Measurements from ENCODE around the gene VASH1.

The VASH1 gene

DNA sequence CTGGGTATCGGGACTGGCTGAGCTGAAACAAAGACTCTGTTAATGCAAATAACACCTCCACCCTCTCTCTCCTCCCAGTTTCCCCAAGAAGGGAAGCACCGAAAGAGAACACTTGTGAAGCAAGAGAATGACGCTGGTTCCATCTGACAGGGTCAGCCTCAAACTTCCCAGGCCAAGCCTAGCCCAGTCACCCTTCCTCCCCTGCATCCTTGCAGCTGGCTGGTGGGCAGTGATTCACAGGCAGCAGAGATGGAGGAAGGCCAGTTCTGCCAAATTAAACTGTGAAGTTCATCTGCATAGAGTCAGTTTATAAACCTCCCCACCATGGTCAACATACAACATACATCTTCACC, 67.7 kb downstream of the VASH1 start:
- Histone ChIP-seq H2AFZ (ENCODE audit: low read length) (no peak overlapping the region), H3K4me1 (ENCODE audit: low read length) (no peaks in the 10 kb centered on the region), H3K4me2 (ENCODE audit: low read depth, low read length) (no peak overlapping the region), H3K4me3 (ENCODE audit: low read length) (no peak overlapping the region), H3F3A (ENCODE audit: insufficient read depth, low read length) (no peaks in the 10 kb centered on the region), H3K9me2 (replicated peaks; ENCODE audit: insufficient read depth, low read length) (no peaks in the 10 kb centered on the region), H3K27ac (ENCODE audit: low read length) (no peak overlapping the region), H4K20me1 (ENCODE audit: insufficient read depth, low read length) (no peaks in the 10 kb centered on the region), H3K79me2 (ENCODE audit: low read length) (no peaks in the 10 kb centered on the region), H3K9ac (ENCODE audit: low read length) (no peak overlapping the region), H3K36me3 (replicated peaks; ENCODE audit: insufficient read depth, low read length) (no peaks in the 10 kb centered on the region), H3K27me3 (replicated peaks; ENCODE audit: insufficient read depth, low read length) (no peaks in the 10 kb centered on the region), H3K9me3 (replicated peaks; ENCODE audit: insufficient read depth, low read length) (no peaks in the 10 kb centered on the region)
- TF ChIP-seq EZH2phosphoT487 (IDR thresholded peaks at IDR 0.05; ENCODE audit: low read length) (no peak), EZH2 (optimal IDR thresholded peaks at IDR 0.05; ENCODE audit: low read depth, low read length) (no peak)
- TF ChIP-seq, protein P1, sequence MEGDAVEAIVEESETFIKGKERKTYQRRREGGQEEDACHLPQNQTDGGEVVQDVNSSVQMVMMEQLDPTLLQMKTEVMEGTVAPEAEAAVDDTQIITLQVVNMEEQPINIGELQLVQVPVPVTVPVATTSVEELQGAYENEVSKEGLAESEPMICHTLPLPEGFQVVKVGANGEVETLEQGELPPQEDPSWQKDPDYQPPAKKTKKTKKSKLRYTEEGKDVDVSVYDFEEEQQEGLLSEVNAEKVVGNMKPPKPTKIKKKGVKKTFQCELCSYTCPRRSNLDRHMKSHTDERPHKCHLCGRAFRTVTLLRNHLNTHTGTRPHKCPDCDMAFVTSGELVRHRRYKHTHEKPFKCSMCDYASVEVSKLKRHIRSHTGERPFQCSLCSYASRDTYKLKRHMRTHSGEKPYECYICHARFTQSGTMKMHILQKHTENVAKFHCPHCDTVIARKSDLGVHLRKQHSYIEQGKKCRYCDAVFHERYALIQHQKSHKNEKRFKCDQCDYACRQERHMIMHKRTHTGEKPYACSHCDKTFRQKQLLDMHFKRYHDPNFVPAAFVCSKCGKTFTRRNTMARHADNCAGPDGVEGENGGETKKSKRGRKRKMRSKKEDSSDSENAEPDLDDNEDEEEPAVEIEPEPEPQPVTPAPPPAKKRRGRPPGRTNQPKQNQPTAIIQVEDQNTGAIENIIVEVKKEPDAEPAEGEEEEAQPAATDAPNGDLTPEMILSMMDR (IDR thresholded peaks at IDR 0.05; ENCODE audit: low read length) = no peak
- DNase-seq = no peak

DNA sequence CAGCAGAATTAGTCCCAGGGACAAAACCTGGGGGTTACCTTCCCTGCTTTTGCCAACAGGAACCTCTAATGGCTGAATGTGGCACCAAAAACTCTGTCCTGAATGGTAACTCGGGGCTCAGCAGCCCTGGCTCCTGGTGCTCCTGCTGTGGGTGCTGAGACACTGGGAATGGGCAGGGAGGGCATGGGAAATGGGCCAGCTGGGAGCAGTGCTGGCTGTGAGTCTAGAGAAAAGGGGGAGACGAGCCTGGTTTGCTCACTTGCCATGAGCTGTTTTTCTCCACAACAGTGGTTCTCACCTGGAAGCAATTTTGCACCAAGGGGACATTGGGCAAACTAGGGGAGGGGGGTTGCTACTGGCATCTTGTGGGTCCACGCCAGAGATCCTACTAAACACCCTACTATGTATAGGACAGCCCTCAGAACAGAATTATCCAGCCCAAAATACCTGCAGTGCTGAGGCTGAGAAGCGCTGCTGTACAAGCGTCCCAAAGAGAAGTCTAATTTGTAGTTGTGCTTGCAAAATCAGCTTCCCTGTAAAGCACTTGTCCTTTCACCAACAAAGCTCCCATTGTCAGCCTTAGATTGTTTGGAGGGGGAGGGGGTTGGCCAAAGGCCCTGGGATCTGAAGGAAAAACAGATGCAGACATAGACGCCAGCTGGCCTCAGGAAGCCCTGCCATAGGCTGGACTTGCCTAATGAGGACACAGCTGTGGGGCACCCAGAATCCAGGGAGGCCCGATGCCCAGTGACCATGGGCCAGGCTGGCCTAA, 68.6 kb downstream of the VASH1 start:
- H3K4me3 ChIP-seq (ENCODE audit: low read length) = no peak overlapping the region
- H3K79me2 ChIP-seq (ENCODE audit: low read length) = no peaks in the 10 kb centered on the region
- H3K9ac ChIP-seq (ENCODE audit: low read length) = no peak overlapping the region
- H3K9me3 ChIP-seq (replicated peaks; ENCODE audit: insufficient read depth, low read length) = no peaks in the 10 kb centered on the region
- H3F3A ChIP-seq (ENCODE audit: insufficient read depth, low read length) = no peaks in the 10 kb centered on the region
- TF ChIP-seq, protein P1 (IDR thresholded peaks at IDR 0.05; ENCODE audit: low read length) = no peak
- no peak for TF ChIP-seq EZH2 (optimal IDR thresholded peaks at IDR 0.05; ENCODE audit: low read depth, low read length)
- TF ChIP-seq EZH2phosphoT487 (IDR thresholded peaks at IDR 0.05; ENCODE audit: low read length) = no peak
- H3K27ac ChIP-seq (ENCODE audit: low read length) = no peak overlapping the region
- H3K27me3 ChIP-seq (replicated peaks; ENCODE audit: insufficient read depth, low read length) = no peaks in the 10 kb centered on the region
- DNase-seq = no peak
- no peaks in the 10 kb centered on the region for H3K9me2 ChIP-seq (replicated peaks; ENCODE audit: insufficient read depth, low read length)
- H3K4me2 ChIP-seq (ENCODE audit: low read depth, low read length) = no peak overlapping the region
- no peak overlapping the region for H2AFZ ChIP-seq (ENCODE audit: low read length)
- no peaks in the 10 kb centered on the region for H3K4me1 ChIP-seq (ENCODE audit: low read length)
- H3K36me3 ChIP-seq (replicated peaks; ENCODE audit: insufficient read depth, low read length) = no peaks in the 10 kb centered on the region
- no peaks in the 10 kb centered on the region for H4K20me1 ChIP-seq (ENCODE audit: insufficient read depth, low read length)

DNA sequence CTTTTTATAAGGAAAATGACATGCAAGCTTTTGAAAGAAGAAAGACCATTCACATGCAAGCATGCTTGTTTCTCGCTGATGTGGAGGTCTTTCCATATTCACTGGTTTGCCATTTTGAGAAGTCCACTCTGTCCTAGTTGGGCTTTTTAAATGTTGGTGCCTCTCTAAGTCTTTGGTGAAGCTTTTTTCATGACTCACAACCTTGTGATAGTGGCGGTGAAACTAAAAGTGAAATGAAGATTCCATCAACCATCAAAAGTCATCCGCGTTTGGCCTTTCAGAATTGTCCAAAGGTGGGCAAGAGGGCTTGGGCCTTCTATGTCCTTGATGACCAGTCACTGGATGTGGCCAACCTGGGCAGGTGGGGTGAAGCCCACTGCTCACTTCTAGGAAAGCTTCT, 69.3 kb downstream of the VASH1 start:
- Histone ChIP-seq H3K9me3 (replicated peaks; ENCODE audit: insufficient read depth, low read length) (no peaks in the 10 kb centered on the region), H3F3A (ENCODE audit: insufficient read depth, low read length) (no peaks in the 10 kb centered on the region), H3K27me3 (replicated peaks; ENCODE audit: insufficient read depth, low read length) (no peaks in the 10 kb centered on the region), H3K27ac (ENCODE audit: low read length) (no peak overlapping the region), H3K9me2 (replicated peaks; ENCODE audit: insufficient read depth, low read length) (no peaks in the 10 kb centered on the region), H3K79me2 (ENCODE audit: low read length) (no peaks in the 10 kb centered on the region), H2AFZ (ENCODE audit: low read length) (no peak overlapping the region), H3K9ac (ENCODE audit: low read length) (no peak overlapping the region), H3K4me2 (ENCODE audit: low read depth, low read length) (no peak overlapping the region), H4K20me1 (ENCODE audit: insufficient read depth, low read length) (no peaks in the 10 kb centered on the region), H3K4me1 (ENCODE audit: low read length) (no peaks in the 10 kb centered on the region), H3K36me3 (replicated peaks; ENCODE audit: insufficient read depth, low read length) (no peaks in the 10 kb centered on the region), H3K4me3 (ENCODE audit: low read length) (no peak overlapping the region)
- TF ChIP-seq EZH2phosphoT487 (IDR thresholded peaks at IDR 0.05; ENCODE audit: low read length) (no peak), EZH2 (optimal IDR thresholded peaks at IDR 0.05; ENCODE audit: low read depth, low read length) (no peak)
- TF ChIP-seq, protein P1 (IDR thresholded peaks at IDR 0.05; ENCODE audit: low read length) = no peak
- DNase-seq = no peak

Measured in MM.1S (cell line).